K562 (cell line): ENCODE data around the gene PRCP.

ENCODE experiments used
- GTF2B ChIP-seq: IDR thresholded peaks from 2 replicates; pipeline ENCODE4 v1.6.1; 2011; ENCODE audit not compliant: insufficient read length; ENCODE audit errors: extremely low read depth
- PHB2 ChIP-seq: fragments of 450-650 bp; IDR thresholded peaks from 2 replicates; pipeline ENCODE4 v1.6.1; 2017; ENCODE audit warnings: low read depth

DNA sequence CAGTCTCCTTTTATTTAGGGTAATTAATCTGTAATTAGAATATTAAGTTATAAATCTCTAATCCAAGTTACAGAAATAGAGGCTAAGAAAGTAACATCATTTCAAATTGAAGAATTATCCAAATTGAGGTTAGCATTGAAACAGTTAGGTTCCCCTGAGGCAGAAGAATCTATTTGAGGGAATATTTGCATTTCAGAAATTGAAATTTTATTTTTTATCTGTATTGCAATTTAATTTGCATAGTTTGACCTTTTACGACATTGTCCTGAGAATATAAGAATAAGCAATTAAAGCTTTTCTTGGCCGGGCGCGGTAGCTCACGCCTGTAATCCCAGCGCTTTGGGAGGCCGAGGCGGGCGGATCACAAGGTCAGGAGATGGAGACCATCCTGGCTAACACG lies 28.9 kb upstream of the PRCP start:
- TF ChIP-seq GTF2B (no peak), PHB2 (no peak)
